Fibroblast of skin of left quadriceps (primary cell): ENCODE measurements around the gene CISTR.
A peak's percentile ranks its signal among the peaks of the same experiment; 100 is the strongest.
"Not testable (repeated sequence)": the region's sequence is repeated elsewhere in the genome, so short reads cannot be mapped to it uniquely, and the experiment has no call there.

ENCODE experiments used
- DNase-seq, 2 experiments: peaks; one replicate each; pipeline ENCODE4 v3.0.0-alpha.2; 2013; ENCODE audit warnings: low read depth in 2 of 2

CISTR gene

DNA sequence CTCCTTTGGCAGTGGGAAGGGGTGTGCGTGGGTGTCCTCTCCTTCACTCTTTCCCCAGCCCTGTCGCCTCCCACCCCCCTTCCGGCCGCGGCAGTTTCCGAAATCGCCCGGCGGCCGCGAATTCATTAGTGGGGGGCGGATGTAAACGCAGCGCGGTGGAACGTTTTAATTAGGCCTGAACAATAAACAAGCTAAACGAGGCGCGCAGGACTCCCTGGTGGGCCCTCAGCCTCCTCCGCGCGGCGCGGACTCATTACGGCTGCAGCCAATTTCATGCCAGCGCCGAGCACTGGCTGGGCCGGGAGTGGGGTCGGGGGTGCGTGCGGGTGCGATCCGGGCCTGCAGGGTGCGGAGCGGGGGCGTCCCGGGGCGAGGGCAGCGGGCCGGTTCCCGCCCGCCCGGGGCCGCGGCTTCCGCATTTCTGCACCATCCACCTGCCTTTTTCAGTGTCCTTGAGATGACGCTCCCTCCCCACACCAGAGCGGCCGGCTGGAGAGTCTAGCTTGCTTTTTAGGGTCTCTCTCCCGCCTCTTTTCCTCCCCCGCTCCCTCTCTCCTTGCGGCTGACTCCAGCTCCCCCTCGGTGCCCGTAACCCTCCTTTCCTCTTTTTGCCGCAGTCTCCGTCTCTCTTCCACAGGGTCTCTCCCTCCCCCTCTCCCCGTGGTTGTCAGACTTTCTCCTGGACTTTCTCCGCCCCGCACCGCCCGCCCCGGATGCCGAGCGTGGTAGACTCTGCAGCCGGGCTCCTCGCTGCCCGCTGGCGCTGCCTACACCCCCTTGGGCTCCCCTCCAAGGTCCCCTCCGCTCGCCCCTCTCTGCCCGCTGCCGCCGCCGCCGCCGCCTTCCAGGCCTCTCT is at the start of gene CISTR:
Gene CISTR, minus strand, starts transcription at position 644 of the 856 bp plus-strand sequence.
- no peak for DNase-seq

DNA sequence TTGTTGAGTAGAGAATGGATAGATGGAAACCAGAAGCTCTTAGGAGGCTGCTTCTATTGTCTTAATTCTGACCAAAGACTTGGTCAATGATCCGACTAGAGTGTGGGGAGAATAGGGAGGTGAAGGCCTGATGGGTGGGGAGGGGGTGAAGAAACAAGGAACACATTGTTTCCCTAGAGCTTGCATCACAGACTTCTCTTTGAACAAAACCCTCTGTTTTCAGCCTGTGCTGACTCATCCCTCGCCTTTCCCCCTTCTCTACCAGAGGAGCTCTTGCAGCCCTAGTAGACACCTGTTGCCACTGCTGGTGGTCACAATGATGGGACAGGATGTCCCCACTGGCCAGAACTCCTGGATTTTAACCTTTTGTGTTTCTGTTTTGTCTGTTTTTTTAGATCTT is 46.8 kb upstream of the CISTR start:
- no peak for DNase-seq

DNA sequence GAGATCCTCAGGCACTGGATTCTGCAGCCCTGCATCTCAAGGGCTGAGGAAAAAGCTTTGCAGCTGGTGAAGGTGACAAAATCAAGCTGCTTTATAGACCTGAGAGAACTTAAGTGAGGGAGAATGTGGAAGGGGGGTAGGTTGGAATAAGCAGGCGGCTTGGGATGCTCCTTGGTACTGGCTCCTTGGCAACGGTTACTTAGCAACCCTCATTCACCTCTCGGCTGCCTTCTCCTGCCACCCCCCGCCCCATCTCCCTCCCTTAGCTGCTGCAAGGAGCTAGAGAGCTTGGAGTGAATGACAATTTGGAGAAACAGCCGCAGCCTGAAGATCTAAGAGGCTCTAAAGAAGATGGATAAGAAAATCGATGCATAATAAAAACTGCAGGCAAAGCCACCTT is 44.1 kb upstream of the CISTR start:
- DNase-seq: no peak

DNA sequence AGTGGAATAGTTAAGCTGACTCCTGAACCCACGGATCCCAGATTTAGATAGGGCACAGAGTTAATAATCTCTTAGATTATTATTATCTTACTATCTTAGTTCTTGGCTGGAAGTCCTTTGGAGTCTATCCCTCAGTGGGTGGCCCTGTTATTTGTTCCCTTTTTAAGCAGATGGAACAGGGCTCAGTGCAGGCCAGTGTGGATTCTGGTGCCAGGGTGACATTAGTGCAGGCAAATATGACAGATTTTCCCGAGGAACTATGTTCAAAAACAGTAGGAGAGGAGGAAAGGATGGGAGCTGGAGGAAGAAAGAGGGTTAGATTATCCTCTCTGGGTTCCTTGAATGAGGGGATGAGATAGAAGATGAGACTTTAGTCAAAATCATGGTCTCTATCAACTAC is 41.4 kb upstream of the CISTR start:
- DNase-seq: no peak

DNA sequence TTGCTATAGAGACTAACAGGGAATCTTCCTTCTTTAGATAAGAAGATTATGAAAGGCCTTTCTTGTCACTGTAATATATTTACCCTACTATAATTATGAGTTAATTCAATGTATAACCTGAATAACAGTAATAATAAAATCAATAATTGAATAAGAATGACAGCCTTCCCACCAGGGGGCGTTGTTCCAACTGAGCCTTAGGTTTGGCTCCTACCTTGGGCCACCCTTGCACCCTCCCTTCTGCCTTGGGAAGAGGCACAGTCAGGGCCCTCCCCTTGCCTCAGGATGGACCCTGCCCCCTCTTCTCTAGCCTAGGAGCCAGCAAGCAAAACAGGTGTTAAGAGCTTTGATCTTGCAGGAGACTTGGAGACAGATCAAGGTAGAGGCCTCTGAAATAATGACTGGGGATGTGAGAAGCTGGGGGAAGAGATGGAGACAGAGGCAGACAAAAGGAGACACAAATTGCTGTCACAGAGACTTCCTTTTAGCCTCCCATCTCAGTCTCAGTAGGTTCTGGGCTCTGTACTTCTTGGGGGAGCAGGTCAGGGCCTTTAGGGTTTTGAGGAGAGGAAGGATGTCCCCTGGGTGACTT is 40.1 kb upstream of the CISTR start:
- DNase-seq: no peak

DNA sequence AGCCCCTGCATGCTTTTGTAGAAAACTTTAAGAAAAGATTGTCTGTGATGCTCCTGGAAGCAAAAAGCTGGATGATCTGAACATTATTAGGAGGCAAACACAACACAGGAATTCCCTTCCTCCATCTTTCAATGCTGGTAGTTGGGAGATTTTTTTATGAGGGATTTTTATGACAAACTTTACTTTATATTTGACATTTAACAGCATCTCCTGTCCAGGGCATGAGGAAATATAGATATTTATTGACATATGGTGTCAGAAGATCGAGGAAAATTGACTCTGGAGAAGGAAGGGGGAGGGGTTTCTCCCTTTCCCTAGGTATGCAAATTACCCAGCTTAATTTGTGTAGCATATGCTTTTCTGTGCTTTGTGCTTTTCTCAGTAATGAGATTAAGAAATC is 37.8 kb upstream of the CISTR start:
- DNase-seq: no peak

DNA sequence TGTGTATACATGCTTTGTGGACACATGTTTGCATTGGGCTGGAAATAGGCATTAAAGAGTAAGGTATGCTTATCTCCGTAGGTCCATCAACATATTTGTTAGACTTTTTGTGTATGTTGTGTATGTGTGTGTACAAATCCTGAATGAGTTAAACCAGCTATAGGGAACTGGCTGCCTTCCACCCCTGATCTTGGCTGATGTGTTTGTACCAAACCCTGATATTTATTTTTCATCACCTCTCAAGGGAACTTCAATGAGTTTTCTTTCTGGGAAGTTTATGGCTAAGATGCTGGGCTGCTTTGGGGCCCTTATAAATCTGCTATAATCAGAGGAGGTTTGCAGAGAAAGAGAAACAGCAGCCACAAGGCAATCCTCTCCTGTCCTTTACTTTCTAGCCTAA is 37.1 kb upstream of the CISTR start:
- DNase-seq: no peak

DNA sequence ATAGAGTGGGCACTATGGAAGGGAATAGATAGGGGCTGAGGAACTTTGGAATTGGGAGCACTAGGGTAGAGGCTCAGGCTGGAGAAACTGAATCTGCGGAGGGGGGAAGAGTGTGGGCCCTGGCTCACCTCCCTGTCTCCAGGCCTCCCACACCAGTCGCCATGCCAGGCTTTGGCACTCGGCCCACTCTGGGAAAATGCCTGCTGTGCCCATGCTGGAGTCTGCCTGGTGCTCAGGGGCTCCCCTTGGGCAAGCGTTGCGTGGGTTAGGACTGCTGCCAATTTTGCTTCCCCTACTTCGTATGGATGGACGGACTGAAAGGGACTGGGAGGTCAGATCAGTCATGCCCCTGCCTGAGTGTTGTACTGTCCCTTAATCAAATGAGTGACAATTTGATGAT is 34.6 kb upstream of the CISTR start:
- DNase-seq: no peak

DNA sequence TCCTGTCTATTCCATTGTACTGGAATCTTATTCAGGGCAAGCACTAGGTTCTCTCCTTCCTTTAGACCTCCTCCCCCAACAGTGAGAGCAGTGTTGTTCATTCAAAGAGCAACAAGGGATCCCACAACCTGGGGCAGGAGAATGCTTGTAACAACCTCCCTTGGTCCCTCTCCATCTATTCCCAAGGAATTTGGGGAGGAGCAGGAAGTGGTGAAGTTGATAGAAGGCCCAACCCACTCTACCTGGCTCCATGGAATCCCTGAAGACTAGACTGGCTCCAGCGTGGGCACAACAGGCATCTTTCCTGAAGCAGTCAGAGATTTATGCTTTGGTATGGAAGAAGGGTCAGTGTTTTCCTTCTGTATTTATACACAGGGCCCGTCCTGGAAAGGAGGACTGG is 33.4 kb upstream of the CISTR start:
- DNase-seq: no peak

DNA sequence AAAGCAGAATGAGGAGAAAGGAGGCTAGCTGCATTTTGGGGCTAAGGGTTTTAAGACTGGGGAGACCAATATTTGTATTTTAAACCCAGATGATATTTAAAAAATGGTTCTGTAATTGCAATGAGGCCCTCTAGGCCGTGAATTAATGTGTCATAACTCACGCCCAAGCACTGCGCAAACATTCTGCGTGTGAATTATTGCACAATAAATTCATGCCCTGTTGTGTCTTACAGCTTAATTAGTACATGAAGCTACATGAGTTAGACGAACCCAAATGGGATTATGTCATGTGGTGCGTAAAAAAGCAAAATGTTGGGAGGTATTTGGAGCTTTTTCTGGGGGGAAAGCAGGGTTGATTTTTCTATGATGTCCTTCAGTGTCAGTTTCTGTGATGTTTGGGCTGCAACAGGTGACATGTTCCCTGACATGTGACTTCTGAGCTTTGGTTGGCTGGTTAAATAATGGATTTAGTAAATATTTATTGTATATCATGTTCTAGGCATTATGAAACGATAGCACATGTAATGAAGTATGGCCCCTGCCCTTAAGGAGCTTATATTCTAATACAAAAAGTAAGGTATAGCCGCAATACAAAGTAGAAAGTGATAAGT is 30.4 kb upstream of the CISTR start:
- DNase-seq: no peak

DNA sequence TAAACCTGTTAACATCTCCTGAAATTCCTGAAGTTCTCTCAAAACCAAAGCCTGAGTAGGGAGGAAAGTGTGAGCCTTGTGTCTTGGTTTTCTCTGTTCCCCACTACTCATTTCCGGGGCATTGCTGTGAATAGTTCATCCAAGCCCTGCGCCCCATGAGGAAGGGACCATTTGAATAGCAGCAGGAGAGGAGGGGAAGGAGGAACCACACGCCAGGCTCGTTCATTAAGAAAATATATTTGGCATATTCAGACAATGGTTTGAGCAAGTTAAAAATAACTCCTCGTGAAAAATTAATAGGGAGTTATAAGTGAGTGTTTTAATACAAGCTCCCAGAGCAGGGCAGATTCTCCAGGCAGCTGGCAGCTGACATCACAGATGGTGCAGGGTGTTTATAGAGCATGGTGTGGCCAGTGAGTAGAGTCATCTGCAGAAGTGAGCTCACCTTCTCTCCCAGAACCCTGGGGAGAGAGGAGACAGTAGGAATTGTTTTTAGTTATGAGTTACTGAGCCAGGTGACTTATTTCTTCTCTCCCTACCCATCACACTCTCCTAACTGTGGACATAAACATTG is 29.5 kb upstream of the CISTR start:
- no peak for DNase-seq

DNA sequence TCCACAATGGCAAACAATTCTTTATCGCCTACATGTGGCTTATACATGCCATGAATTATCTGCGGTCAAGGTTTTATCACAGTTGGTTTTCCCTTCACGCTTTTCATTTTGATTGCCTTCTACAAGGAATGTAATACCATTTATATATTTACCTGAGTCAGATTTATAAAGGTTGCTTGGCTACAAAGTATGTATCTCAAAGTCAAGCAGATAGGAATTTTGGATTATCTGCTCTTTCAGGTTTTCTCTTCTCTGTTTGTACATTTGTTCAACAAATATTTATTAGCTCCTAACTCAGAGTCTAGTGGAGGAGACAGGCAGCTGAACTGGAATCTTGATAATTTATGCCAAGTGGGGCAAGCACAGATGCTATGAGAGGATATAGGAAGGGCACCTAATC is 28.5 kb upstream of the CISTR start:
- no peak for DNase-seq

DNA sequence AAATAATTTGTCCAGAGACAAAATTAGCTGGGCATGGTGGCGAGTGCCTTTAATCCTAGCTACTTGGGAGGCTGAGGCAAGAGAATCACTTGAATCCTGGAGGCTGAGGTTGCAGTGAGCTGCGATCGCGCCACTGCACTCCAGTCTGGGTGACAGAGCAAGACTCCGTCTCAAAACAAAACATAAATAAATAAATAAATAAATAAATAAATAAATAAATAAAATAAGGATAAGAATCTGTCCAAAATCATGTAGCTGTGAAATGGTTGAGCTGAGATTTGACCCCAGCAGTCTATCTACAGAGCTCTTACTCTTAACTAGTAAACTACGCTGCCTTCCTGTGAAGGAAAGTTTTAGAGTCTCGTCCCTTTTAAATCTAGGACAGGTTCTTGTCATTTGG is 27.9 kb upstream of the CISTR start:
- DNase-seq: not testable (repeated sequence)

DNA sequence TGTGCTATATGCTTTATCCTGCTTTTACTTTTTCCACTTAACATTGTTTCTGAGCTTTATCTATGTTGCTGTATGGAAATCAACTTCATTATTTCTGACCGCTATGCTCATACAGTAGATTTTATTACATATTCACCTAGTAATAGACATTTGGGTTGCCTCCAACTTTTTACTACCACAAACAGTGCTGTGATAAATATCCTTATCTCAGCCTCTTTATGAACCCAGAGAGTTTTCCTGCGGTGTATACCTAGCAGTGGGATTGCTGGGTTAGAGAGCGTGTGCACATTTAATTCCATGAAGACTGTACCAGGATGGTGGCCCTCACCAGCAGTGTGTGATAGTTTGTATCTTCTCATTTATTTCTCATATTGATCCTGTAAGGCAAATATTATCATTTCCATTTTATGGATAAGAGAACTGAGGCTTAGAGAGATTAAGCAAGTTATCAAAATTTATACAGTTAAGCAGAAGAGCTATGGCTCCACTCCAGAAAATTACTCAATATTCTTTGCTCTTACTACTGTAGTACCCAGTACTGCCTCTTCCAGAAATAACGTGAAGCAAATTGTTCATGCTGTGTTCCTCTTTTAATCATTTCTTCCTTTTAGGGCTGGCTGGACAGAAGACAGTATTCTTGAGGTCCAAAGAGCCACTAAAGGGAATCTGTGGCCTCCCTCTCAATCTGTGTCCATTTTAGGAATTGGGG is 26.3 kb upstream of the CISTR start:
- no peak for DNase-seq

DNA sequence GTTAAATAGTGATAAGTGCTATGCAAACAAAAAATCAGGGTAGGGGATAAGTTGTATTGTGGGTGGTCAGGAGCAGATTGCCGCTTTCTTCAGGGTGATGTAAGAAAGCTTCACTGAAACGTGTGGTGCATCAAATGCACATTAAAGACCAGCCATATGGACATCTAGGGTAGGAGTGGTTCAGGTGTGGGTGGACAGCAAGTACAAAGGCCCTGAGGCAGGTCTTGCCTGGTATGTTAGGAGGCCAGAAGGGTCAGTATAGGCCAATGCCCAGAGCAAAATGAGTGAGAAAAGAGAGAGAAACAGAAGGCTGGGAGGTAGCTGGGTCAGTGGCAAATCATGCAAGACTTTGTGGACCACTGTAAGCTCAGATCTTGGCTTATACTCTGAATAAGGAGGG is 25.6 kb upstream of the CISTR start:
- DNase-seq: no peak

DNA sequence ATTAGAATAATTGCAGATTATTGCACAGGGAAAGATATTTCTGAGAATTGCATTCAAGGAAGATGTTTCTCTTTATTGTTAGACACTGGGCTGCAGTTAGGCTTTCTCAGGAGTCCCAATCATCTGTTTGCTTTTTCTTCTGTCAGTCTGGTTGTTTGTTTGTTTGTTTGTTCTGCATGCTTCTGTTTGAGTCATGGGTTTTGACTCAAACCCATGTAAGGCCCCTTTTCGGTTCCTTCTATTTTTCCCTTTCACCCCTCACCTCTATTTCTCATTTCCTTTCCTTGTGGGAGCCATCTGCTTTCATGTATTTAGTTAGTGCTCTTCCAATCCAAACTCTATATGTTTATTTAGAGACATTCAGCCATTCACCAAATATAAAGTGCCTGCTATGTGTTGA is 25.1 kb upstream of the CISTR start:
- no peak for DNase-seq

DNA sequence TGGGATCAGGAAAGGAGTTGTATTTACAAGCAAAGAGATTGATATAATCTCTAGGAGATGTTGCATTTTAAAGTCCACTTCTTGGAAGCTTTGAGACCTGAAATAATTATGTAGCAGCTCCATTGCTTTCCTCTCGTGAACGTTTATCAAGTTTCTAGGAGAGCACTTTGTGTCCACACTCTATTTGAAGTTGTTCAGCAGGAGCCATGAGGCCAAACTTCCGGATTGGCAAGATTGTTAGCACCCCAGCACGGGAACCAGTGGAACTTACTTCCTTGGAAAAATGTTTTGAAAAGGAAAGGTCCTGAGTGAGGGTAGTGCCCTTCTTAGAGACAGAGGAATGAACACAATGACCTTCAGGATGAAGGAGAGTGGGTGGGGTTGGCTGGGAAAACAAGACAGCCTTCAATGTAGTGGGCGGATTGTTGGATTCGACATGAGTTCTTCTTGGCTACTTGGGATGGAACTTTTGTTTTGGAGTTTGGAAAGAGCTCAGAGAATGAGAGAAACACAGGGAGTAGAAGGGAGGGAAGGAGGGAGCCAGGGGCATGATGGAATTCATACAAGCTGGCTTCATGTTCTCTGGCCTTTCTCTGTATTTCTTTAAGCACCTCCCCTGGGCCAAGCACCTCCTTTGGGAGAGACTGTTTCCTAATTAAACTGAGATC is 23.8 kb upstream of the CISTR start:
- no peak for DNase-seq

DNA sequence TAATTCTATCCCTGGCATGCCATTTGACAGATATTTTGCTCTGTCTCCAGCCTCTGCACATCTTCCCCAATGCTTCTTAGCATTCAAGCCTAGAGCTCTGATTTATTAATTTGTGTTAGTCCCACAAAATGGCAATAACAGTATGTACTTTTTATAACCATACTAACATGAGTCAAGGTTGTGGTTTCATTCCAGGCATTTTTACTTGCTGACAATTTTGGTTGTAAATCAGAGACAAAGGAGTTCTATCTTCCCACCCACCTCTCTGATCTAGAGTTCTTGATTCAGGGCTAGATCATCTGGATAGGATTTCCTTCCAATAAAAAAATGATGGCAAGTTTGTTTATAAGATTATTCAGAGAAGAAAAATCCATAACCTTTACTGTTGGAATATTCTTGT is 18.5 kb upstream of the CISTR start:
- peak; percentile 97 for DNase-seq

DNA sequence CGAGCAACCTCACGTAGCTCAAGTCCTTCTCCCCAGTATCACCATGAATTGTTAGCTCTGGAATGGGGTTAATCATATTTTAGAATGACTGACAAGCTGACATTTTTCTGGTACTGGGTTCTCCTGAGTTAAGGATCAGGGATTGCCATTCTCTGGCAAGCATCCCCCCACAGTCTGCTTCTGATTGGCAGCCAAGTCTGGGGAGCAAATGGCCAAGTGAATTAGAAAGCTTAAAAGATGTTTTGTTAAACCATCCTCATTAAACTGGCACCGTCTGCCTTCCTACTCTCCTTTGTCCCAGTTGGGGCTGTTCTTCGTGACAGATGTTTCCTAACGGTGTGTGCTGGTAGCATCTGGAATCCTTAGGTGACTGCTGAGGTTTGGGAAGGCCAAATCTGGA is 17.2 kb upstream of the CISTR start:
- no peak for DNase-seq

DNA sequence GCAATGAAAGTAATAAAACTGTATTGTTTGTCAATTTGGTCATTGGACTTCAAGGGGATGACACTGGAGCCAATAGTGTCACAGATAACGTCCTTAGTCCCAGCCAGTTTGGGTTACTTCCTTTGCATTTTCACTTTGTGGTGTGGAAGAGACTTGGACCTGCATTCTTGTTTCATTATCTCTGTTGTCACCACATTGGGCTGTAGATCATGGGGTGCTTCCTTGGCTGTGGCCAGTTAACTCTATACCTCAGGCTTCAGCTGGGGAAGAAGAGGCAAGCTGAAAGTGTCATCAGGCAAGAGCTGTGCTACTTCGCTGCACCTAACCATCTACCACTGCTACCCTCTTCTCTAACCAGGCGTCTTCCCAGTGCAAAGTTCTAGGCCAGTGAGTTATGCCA is 15.1 kb upstream of the CISTR start:
- DNase-seq: no peak

DNA sequence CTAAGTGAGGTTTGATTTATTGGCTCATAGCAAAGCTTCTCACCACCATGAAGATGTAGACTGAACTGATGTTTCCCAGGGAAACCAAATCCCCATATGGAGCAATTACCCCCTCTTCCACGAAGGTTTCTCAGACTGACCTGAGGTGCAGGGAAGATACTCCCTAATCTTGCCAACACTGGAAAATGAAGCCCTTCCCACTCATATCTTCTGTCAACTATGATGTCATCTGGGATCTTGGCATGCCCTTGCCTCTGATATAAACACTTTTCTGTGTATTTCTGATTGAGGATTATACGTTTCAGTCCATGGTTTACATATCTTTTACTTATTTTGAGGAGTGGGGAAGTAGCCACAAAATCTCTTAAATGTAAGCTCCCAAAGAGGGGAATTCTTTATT is 14.1 kb upstream of the CISTR start:
- no peak for DNase-seq

DNA sequence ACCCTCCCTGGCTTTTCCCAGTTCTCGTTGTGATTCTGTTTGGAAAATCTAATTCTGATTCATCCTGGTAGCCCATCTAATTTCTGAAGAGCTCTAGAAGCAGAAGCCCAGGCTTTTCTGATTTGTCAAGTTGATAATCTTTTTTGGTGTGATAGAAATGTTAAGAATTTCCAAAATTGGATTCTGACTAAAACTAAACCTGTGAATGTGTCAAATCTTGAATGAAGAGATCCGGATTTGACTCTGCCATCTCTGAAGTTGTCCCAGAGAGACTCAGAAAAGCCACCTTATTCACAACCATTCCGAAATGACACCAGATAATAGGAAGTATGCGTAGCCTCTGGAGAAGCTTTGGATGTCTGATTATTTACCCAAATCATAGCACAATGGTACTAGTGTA is 12.8 kb upstream of the CISTR start:
- no peak for DNase-seq
